NB4 (cell line): Measurements from ENCODE around the gene LRRC36.

Experiments used
- CTCF ChIP-seq: IDR thresholded peaks from one replicate; pipeline ENCODE4 v1.5.1; 2012; ENCODE audit warnings: low read depth, low read length
- MAX ChIP-seq: IDR thresholded peaks from 2 replicates; pipeline ENCODE4 v1.6.1; 2011; ENCODE audit warnings: low read depth, low read length
- POLR2A ChIP-seq: IDR thresholded peaks from 2 replicates; pipeline ENCODE4 v1.6.1; 2011; ENCODE audit warnings: mild to moderate bottlenecking; ENCODE audit not compliant: insufficient read length; ENCODE audit errors: extremely low read depth

GRCh38 chr16:67383284-67383683 is 56.7 kb downstream of the LRRC36 start:
- TF ChIP-seq CTCF (no peak), MAX (no peak), POLR2A (no peak)
